Measurements from ENCODE around the gene ENDOU.

Gene ENDOU

GRCh38 chr12:47725091-47725772, at the start of gene ENDOU:
Gene ENDOU, minus strand, starts transcription at chr12:47725490. Its CDS starts 77 bp downstream, at chr12:47725413.
- no peak for DNase-seq (ENCODE audit: low read depth)

DNA sequence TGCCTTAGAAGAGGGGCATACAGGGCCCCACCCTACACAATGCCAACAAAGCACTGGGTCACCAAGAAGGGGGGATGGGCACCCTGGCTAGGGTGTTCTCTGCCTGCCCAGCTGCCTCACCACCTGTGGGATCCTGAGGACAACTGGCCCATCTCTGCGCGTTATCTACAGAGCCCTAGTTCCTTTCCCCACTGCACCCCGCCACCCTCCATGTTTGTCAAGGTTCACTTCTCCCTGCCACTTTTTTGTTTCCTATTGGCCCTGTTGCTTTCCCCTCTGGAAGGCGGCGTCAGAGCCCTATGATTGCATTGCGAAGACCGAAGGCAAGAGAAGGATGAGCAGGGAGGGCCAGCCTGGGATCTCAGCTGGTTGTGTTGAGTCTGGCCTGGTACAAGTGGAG, 49.4 kb upstream of the ENDOU start:
- DNase-seq (ENCODE audit: low read depth): no peak

- DNase-seq (ENCODE audit: low read depth): no peak
Observed at GRCh38 chr12:47773858-47774580, 48.7 kb upstream of the ENDOU start.

GRCh38 chr12:47773062-47773857, 48.0 kb upstream of the ENDOU start, which contains the start of gene SLC48A1:
Gene SLC48A1, plus strand, starts transcription at chr12:47773238. Its CDS starts 67 bp downstream, at chr12:47773305.
- DNase-seq (ENCODE audit: low read depth): peak; percentile 41

DNA sequence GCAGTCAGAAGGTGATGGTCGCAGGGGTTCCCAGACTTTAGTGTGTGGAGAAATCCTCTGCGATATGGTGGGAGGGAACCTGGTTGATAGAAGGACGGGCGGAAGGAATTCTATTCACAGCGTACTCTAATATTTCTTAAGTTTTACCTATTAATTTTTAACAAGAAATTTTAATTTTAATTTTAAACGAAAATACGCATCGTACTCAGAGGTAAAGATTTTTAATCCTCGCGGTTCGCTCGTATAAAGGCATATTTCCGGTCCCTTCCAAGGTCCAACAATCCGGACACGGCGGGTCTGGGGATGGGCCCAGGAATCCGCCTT, 47.4 kb upstream of the ENDOU start:
- DNase-seq (ENCODE audit: low read depth): no peak

DNA sequence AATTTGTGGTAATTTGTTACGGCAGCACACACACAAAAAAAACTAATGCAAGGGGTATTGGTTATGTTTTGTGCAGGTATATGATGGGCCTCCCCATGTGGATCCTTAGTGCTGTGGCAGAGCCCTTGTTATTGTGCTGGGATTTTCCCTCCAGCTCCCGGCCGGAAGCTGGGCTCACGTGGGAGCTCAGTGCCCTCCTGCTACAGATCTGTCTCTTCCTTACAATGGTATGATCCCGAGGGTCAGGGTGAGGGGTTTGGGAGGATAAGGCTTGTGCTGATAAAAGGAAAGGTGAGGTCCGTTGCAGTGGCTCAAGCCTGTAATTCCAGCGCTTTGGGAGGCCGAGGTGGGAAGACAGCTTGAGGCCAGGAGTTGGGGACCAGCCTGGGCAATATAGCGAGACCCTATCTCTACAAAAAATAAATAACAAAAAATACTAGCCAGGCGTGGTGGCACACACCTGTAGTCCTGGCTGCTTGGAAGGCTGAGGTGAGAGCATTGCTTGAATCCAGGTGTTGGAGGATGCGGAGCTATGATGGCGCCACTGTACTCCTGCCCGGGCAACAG, 46.9 kb upstream of the ENDOU start:
- DNase-seq (ENCODE audit: low read depth): no peak

- no peak for DNase-seq (ENCODE audit: low read depth)
Observed at GRCh38 chr12:47771304-47771703, 46.0 kb upstream of the ENDOU start.

DNA sequence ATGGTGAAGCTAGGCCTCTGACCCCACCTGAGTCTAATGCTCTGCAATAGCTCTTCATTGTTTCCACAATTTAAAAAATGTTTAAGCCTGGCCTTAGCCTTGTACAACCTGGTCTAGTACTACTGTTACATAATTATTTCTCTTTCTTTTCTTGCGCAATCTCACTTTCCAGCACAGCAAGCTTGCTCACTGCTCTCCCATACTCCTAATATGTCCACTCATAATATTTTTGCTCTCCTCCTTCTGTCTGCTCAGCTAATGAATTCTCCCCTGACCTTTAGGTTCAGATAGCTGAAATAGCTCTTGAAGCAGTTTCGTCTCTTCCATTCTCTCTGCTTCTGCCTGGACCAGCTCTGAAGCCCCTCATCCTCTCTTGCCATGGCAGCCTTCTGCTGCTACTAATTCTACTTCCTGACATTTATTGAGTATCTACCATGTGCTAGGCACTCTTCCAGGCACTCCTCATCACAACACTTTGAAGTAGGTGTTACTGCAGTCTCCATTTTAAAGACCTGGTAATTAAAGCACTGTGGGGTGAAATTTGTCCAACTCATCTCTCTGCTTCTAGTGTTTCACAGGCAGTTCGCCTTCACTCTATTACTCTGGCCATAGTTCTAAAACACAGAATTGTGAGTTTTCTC, 44.9 kb upstream of the ENDOU start:
- DNase-seq (ENCODE audit: low read depth): no peak

DNA sequence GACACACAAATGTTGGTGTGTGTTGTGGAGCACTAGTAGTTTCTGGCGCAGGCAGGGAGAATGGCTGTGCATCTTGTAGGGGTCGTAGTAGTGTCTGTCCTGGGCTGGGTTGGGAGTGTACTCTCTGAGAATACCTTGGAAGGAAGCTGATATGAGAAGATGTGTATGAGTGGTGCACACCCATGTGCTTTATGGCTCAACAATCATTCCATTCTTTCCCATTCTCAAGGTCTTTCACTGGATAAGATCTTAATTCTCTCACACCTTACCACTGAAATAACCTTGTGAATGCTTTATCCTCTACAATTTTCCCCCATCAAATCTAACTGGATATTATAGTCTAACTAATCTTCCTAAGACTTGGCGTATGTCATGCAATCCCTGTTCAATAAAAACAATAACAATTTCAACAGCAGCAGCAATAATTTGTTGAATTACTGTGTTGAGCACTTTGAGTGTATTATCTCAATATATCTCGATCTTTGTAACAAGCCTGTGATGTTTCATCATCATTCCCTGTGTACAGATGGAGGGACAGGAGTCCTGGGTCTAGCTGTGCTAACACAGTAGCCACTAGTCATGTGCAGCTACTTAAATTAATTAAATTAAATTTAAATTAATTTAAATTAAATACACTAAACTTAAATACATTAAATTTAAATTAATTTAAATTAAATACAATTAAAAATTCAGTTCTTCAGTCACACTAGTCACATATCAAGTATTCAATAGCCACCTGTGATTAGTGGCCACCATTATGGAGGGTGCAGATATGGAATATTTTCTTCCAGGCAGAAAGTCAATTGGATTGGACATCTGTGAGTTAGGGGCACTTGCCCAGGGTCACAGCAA, 44.2 kb upstream of the ENDOU start:
- DNase-seq (ENCODE audit: low read depth): no peak

DNA sequence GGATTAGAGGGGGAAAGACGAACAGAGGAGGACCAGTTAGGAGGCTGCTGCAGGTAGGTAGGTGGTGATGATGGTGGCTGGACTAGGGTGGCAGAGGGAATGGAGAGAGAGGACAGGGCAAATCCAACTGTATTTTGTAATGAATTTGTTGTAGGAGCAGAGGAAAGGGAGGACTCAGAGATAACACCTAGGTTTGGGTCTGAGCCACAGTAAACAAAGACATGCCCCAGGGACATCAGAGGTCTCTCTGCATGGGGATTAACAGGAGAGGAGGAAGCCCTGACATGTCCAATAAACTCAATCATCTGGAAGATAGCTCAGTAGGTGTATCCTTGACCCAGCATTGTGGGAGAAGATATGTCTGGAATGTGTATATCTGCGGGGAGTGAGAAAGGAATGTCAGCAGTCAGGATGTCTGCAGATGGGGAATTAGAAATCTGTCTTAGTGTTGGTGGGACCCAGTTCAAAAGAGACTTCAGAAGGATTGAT, 43.1 kb upstream of the ENDOU start:
- no peak for DNase-seq (ENCODE audit: low read depth)

GRCh38 chr12:47767216-47767724, 42.0 kb upstream of the ENDOU start:
- DNase-seq (ENCODE audit: low read depth): peak; percentile 49

DNA sequence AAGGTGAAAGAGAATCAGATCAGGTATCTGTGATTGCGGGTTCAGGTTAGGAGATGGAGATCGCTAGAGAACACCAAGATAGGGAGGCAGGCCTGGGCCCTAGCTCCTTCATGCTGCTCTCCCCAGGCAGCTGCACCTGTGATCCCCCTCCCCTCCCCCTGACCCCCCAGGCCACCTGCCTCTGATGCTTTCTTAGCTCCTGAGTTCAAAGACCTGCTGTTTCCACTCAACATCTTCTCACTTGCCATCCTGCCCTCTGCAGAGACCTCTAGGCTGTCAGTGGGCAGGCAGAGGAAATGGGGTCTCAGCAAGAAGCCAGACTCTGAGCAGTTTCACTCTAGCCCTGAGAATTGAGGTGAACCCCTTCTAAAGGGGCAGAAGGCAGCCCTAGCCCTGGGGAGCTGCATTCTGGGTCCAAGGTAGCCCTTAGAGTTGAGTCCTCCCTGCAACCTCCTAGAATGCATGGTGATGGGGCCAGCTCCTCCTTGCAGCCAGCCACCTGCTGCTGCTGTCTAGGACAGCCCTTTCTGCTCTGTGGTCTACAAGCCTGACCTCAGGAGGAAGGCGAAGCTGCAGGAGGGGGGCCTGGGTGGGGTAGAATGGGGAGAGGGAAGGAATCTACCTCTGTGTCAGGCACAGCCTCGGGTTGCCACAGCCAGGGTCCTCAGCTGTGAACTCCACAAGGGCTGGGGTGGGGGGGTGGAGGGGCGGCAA, 41.4 kb upstream of the ENDOU start:
- no peak for DNase-seq (ENCODE audit: low read depth)

DNA sequence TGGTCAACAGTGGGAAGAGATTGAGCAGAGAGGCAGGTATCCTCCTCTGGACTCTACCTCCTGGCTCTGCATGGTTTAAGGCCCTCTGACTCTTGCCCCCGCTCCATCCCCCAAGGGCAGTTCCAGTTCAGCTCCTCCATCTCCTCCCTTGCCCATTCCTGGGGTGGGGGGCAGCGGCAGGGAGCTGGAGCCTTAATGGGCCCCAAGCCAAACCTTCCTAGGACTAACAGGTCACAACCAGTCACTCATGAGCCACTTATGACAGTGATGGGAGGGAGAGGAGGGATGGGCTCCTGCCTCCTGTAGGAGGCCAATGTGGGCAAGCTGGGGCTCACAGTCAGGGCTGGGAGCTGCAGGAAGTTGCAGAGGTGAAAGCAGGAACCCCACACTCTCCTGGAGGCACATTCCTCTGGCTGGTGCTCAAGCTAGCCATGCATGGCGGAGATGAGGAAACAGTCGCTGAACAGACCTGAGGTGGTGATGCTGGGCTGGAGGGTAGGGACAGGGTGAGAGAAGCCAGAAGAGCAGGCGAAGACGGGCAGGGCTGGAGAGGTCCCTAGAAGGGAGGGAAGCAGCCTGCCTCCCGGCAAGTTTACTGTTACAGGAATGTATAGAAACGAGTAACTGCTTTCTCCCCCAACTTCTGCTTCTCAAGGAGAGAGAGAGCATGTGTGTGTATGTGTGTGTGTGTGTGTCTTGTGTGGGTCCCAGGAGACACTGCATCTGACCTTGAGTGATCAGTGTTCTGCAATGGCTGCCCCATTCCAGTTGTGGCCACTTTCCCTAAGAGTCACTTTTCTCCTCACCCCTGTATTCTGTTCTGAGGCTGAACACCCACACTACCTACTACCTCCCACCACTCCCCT, 38.4 kb upstream of the ENDOU start:
- no peak for DNase-seq (ENCODE audit: low read depth)

DNA sequence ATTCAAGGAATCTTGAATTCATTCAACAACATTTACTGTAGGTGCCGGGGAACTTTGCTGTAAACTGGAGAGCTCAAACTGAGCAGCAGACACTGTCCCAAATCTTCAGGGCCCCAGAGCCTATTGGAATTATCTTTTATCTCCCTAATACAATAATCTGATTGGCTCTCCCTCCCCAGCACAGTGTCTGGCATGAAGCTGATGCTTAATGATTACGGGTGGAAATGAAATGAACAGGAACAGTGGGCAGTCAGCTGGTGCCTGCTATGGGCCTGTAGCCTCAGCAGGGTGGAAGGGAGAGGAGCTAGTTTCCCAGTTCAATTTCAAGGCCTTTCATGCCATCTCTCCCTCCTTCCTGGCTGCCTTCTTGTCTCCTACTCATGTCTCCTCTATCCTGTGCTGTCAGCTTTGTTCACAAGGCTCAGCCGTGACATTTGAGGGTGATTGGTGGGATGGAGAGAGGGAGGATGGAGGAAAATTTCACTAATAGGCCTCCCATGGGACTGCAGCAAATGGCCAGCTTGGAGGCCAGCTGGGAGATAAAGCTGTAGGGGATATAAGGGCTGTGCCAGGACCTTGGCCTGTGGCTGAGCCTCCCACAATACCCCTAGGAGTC, 37.7 kb upstream of the ENDOU start:
- DNase-seq (ENCODE audit: low read depth): no peak

- DNase-seq (ENCODE audit: low read depth): peak; percentile 57
Observed at GRCh38 chr12:47758834-47759690, 33.8 kb upstream of the ENDOU start, which contains the start of gene RAPGEF3. Gene RAPGEF3, minus strand, starts transcription at chr12:47758880. Its CDS starts 324 bp downstream, at chr12:47758556.

DNA sequence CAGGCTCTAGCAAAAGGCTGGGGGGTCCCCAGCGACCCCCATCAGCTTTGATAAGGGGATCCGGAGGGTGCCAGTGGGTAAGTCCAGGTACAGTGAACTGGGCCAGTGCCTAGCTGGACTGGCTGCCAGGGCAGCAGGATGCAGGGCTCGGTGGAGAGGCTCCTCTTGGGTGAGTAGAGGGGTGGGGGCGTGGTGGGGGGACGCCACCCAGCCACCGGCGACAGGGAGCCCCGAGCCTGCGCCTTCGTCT, 33.2 kb upstream of the ENDOU start:
- DNase-seq (ENCODE audit: low read depth): no peak

DNA sequence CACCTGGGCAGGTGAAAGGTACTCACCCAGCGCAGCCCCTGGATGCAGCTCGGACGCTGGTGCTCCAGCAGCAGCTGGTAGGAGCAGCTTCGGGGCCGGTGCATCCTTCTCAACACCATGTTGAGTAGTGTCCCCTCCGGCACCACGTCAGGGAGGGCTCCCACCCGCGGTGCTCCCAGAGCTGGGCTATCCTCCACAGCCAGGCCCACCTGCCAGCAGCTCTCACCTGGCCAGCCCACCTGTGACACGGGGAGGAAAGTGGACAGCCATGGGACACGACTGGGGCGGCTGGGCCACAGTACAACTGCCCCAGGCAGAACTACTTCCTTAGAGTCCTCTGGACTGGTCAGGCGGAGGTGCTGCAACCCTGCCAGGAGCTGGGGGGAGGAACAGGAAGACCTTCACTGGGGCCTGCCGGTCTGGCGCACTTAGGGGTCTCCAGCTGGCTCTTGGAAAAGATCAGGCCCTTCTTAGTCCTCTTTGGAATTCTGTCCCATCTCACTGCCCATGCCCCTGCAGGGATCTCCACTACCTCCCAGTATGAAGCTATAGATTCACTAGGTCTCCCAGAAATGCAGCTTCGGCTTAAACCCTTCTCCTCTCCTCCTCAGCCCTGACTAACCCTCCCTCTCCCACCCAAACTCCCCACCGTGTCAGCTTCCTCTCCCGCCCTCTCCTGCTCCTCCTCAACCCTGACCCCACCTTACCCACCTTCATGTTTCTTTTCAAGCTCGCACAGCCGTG, 32.7 kb upstream of the ENDOU start:
- DNase-seq (ENCODE audit: low read depth): no peak

Measured in stimulated activated CD8-positive, alpha-beta memory T cell treated with anti-CD3 and anti-CD28 coated beads, Interleukin-12 subunit alpha, Interleukin-12 subunit beta, amount 100 ng/mL, for 1 hour (primary cell).